HG02852 (cell line): ENCODE data around the gene PPA1.
"Not testable (repeated sequence)": the region's sequence is repeated elsewhere in the genome, so short reads cannot be mapped to it uniquely, and the experiment has no call there.

Source experiments
- ATAC-seq: cut with Tn5 transposase; IDR thresholded peaks from one replicate; pipeline ENCODE4 v1.9.1; 2021; ENCODE audit warnings: mild to moderate bottlenecking, moderate library complexity; ENCODE audit not compliant: unreplicated experiment

Gene PPA1

GRCh38 chr10:70222340-70222794, 10.9 kb downstream of the PPA1 start:
- no peak for ATAC-seq

GRCh38 chr10:70221030-70221429, 12.2 kb downstream of the PPA1 start:
- ATAC-seq: no peak

GRCh38 chr10:70212879-70213278, 20.4 kb downstream of the PPA1 start:
- no peak for ATAC-seq

GRCh38 chr10:70212277-70212676, 21.0 kb downstream of the PPA1 start:
- ATAC-seq: no peak

GRCh38 chr10:70206762-70207161, 26.5 kb downstream of the PPA1 start:
- ATAC-seq: no peak

GRCh38 chr10:70201105-70201504, 32.1 kb downstream of the PPA1 start:
- ATAC-seq: no peak

- no peak for ATAC-seq
These were observed 34.3 kb downstream of the PPA1 start for GRCh38 chr10:70198696-70199466.

GRCh38 chr10:70197235-70197945, 35.8 kb downstream of the PPA1 start:
- ATAC-seq: no peak

- ATAC-seq: no peak
These were observed 39.8 kb downstream of the PPA1 start for GRCh38 chr10:70193391-70193844.

- no peak for ATAC-seq
These were observed 40.8 kb downstream of the PPA1 start for GRCh38 chr10:70192326-70192968.

GRCh38 chr10:70191972-70192305, 41.3 kb downstream of the PPA1 start:
- no peak for ATAC-seq

- ATAC-seq: no peak
These were observed 41.9 kb downstream of the PPA1 start for GRCh38 chr10:70191161-70191971.

GRCh38 chr10:70190581-70190980, 42.6 kb downstream of the PPA1 start:
- ATAC-seq: no peak

- no peak for ATAC-seq
These were observed 43.1 kb downstream of the PPA1 start for GRCh38 chr10:70190102-70190501.

GRCh38 chr10:70188768-70189167, 44.5 kb downstream of the PPA1 start:
- no peak for ATAC-seq

GRCh38 chr10:70186571-70186970, 46.7 kb downstream of the PPA1 start:
- no peak for ATAC-seq

- ATAC-seq: no peak
These were observed 47.1 kb downstream of the PPA1 start for GRCh38 chr10:70186090-70186489.

- ATAC-seq: no peak
These were observed 49.9 kb downstream of the PPA1 start for GRCh38 chr10:70183304-70183703.

- ATAC-seq: not testable (repeated sequence)
These were observed 54.0 kb downstream of the PPA1 start for GRCh38 chr10:70179209-70179608.

- no peak for ATAC-seq
These were observed 55.0 kb downstream of the PPA1 start for GRCh38 chr10:70178139-70178725.

GRCh38 chr10:70176441-70176840, 56.8 kb downstream of the PPA1 start:
- no peak for ATAC-seq
